H1 (cell line): ENCODE data around the gene ZNF768. TPM values are rescaled to one million over a fixed set of nuclear protein-coding genes. Genes with fewer than 3 reads are reported as not detected.

Source experiments
- CTCF ChIA-PET: fragments of 300-600 bp; sonication (Branson Sonifier 250); formaldehyde crosslinking; loops from one replicate; lab custom pipeline; 2021; ENCODE audit not compliant: partially characterized antibody; lab: Charles Lee
- POLR2A ChIA-PET: fragments of 300-600 bp; sonication (Branson Sonifier 250); formaldehyde crosslinking; loops from one replicate; lab custom pipeline; 2021; ENCODE audit warnings: inconsistent platforms; ENCODE audit not compliant: partially characterized antibody; lab: Charles Lee
- DNase-seq, 2 experiments: peaks; one replicate each; pipeline versions ENCODE4 v3.0.0 to v3.0.0-alpha.2; 2010 to 2022; ENCODE audit warnings: low spot score in 2 of 2, low read depth in 1 of 2, mixed read lengths in 1 of 2
- FAIRE-seq: peaks from 2 replicates; lab custom pipeline; 2011; peaks lifted over from hg19 to GRCh38; lab: Jason Lieb, UNC
- H2AFZ ChIP-seq: 2 replicates; pipeline ENCODE4 v1.8.1; 2012; ENCODE audit warnings: low read length, inconsistent platforms
- H2AK5ac ChIP-seq: 2 replicates; pipeline ENCODE4 v1.6.1; 2013; ENCODE audit warnings: low read depth, low read length
- H2BK120ac ChIP-seq: replicated peaks from 2 replicates; pipeline ENCODE3; 2013; ENCODE audit warnings: low read depth, low read length, inconsistent platforms
- H2BK12ac ChIP-seq: 2 replicates; pipeline ENCODE4 v1.6.1; 2013; ENCODE audit warnings: low read depth, low read length
- H2BK15ac ChIP-seq: 2 replicates; pipeline ENCODE4 v1.6.1; 2013; ENCODE audit warnings: low read length
- H2BK20ac ChIP-seq: 2 replicates; pipeline ENCODE4 v1.6.1; 2013; ENCODE audit warnings: low read length
- H2BK5ac ChIP-seq: 2 replicates; pipeline ENCODE4 v1.6.1; 2013; ENCODE audit warnings: low read depth, low read length
- H3K14ac ChIP-seq: 2 replicates; pipeline ENCODE4 v1.6.1; 2013; ENCODE audit warnings: inconsistent platforms; ENCODE audit not compliant: insufficient read length
- H3K18ac ChIP-seq: 2 replicates; pipeline ENCODE4 v1.6.1; 2013; ENCODE audit warnings: low read length; ENCODE audit errors: extremely low read depth
- H3K23ac ChIP-seq: 2 replicates; pipeline ENCODE4 v1.6.1; 2013; ENCODE audit warnings: inconsistent platforms; ENCODE audit not compliant: insufficient read length
- H3K23me2 ChIP-seq: 2 replicates; pipeline ENCODE4 v1.6.1; 2013; ENCODE audit warnings: low read depth, low read length
- H3K27ac ChIP-seq: 2 replicates; pipeline ENCODE4 v1.6.1; 2011; ENCODE audit warnings: low read depth, low read length, inconsistent platforms
- H3K27me3 ChIP-seq, 4 experiments: replicated peaks in 1 of 4; 1 replicate in 1 of 4; 2 replicates in 3 of 4; pipeline versions ENCODE4 v1.6.1 to v1.8.1; 2011 to 2013; ENCODE audit warnings: low read length in 3 of 4, mild to moderate bottlenecking in 3 of 4, inconsistent platforms in 2 of 4, mixed read lengths in 2 of 4, moderate library complexity in 1 of 4; ENCODE audit not compliant: control insufficient read depth in 3 of 4, insufficient read depth in 3 of 4; ENCODE audit errors: extremely low read depth in 1 of 4
- H3K36me3 ChIP-seq, 4 experiments: 2 replicates each; pipeline versions ENCODE4 v1.6.1 to v1.8.1; 2011 to 2013; ENCODE audit warnings: mild to moderate bottlenecking in 4 of 4, low read length in 3 of 4, moderate library complexity in 2 of 4, control low read depth in 1 of 4, inconsistent platforms in 1 of 4; ENCODE audit not compliant: insufficient read depth in 4 of 4, control insufficient read depth in 2 of 4
- H3K4ac ChIP-seq: replicated peaks from 2 replicates; pipeline ENCODE3; 2013; ENCODE audit warnings: low read length, low read depth, mixed read lengths, inconsistent platforms; ENCODE audit not compliant: insufficient read length
- H3K4me1 ChIP-seq, 4 experiments: replicated peaks in 1 of 4; 1 replicate in 1 of 4; 2 replicates in 3 of 4; pipeline versions ENCODE4 v1.6.1 to v1.8.1; 2011 to 2013; ENCODE audit warnings: low read length in 3 of 4, inconsistent platforms in 2 of 4, mixed read lengths in 1 of 4; ENCODE audit not compliant: insufficient read depth in 4 of 4, control insufficient read depth in 3 of 4
- H3K4me2 ChIP-seq, 2 experiments: 2 replicates each; pipeline versions ENCODE4 v1.6.1 to v1.8.1; 2011 to 2013; ENCODE audit warnings: low read depth in 2 of 2, low read length in 2 of 2, control low read depth in 1 of 2, inconsistent platforms in 1 of 2, mild to moderate bottlenecking in 1 of 2; ENCODE audit not compliant: insufficient read depth in 1 of 2
- H3K4me3 ChIP-seq, 4 experiments: fragments of 200-600, 300-600 bp in 1 of 4; sonication (generic), shearing (Covaris generic), sonication (Bioruptor Twin) in 1 of 4; 2 replicates each; pipeline versions ENCODE4 v1.5.1 to v1.8.1; 2011 to 2016; ENCODE audit warnings: low read length in 4 of 4, low read depth in 3 of 4, control low read depth in 2 of 4, inconsistent platforms in 2 of 4, mild to moderate bottlenecking in 2 of 4, mixed read lengths in 1 of 4, moderate library complexity in 1 of 4; ENCODE audit not compliant: insufficient read depth in 2 of 4; ENCODE audit errors: extremely low read depth in 1 of 4
- H3K56ac ChIP-seq: replicated peaks from 2 replicates; pipeline ENCODE3; 2013; ENCODE audit warnings: low read depth, mild to moderate bottlenecking, mixed read lengths, low read length, inconsistent platforms; ENCODE audit not compliant: insufficient read length
- H3K79me1 ChIP-seq: 2 replicates; pipeline ENCODE4 v1.6.1; 2013; ENCODE audit warnings: low read depth, low read length, control low read depth
- H3K79me2 ChIP-seq, 2 experiments: 2 replicates each; pipeline versions ENCODE4 v1.6.1 to v1.8.1; 2012 to 2013; ENCODE audit warnings: low read length in 2 of 2, mild to moderate bottlenecking in 2 of 2, inconsistent platforms in 1 of 2; ENCODE audit not compliant: insufficient read depth in 2 of 2, control insufficient read depth in 1 of 2
- H3K9ac ChIP-seq, 4 experiments: replicated peaks in 1 of 4; 1 replicate in 1 of 4; 2 replicates in 3 of 4; pipeline versions ENCODE4 v1.6.1 to v1.8.1; 2011 to 2013; ENCODE audit warnings: low read depth in 3 of 4, low read length in 3 of 4, control low read depth in 2 of 4, mild to moderate bottlenecking in 2 of 4, moderate library complexity in 2 of 4, inconsistent platforms in 1 of 4; ENCODE audit errors: extremely low read depth in 1 of 4
- H3K9me3 ChIP-seq, 2 experiments: 2 replicates each; pipeline versions ENCODE4 v1.6.1 to v1.8.1; 2012 to 2013; ENCODE audit warnings: mild to moderate bottlenecking in 2 of 2, moderate library complexity in 2 of 2, control low read depth in 1 of 2, inconsistent platforms in 1 of 2, low read depth in 1 of 2, low read length in 1 of 2, mixed read lengths in 1 of 2; ENCODE audit not compliant: insufficient read depth in 2 of 2
- H4K20me1 ChIP-seq, 2 experiments: replicated peaks in 1 of 2; 2 replicates each; pipeline versions ENCODE3 to v1.8.1; 2011 to 2013; ENCODE audit warnings: inconsistent platforms in 2 of 2, low read length in 2 of 2, mild to moderate bottlenecking in 1 of 2; ENCODE audit not compliant: insufficient read depth in 2 of 2, control insufficient read depth in 1 of 2
- H4K5ac ChIP-seq: 2 replicates; pipeline ENCODE4 v1.6.1; 2013; ENCODE audit warnings: low read length, low read depth, mixed read lengths, inconsistent platforms; ENCODE audit not compliant: insufficient read length
- H4K8ac ChIP-seq: 2 replicates; pipeline ENCODE4 v1.8.0; 2013; ENCODE audit warnings: mild to moderate bottlenecking, moderate library complexity, low read length, inconsistent platforms; ENCODE audit not compliant: insufficient read depth; ENCODE audit errors: extremely low read depth
- H4K91ac ChIP-seq: replicated peaks from 2 replicates; pipeline ENCODE3; 2013; ENCODE audit warnings: low read length, mixed read lengths, inconsistent platforms; ENCODE audit not compliant: insufficient read length
- KDM4A ChIP-seq: IDR thresholded peaks from one replicate; pipeline ENCODE4 v1.7.1; 2012; ENCODE audit warnings: low read depth, mild to moderate bottlenecking, moderate library complexity, low read length, inconsistent platforms; ENCODE audit not compliant: severe bottlenecking
- RAD21 ChIP-seq, 2 experiments: IDR thresholded peaks in 1 of 2; conservative IDR thresholded peaks in 1 of 2; 2 replicates each; pipeline ENCODE4 v1.6.1; 2011; ENCODE audit warnings: low read depth in 2 of 2, low read length in 2 of 2, improper control_type of control experiment in 1 of 2, inconsistent platforms in 1 of 2, mild to moderate bottlenecking in 1 of 2, moderate library complexity in 1 of 2
- SIRT6 ChIP-seq: IDR thresholded peaks from one replicate; pipeline ENCODE4 v1.7.1; 2012; ENCODE audit warnings: low read length, inconsistent platforms
- WGBS, 2 experiments: shearing (Covaris generic) in 1 of 2; methylation state at CpG; one replicate each; pipeline versions ENCODE4 v1.1.6 to v1.1.7; 2013 to 2015; ENCODE audit warnings: low lambda C conversion rate in 2 of 2, mixed read lengths in 2 of 2, inconsistent platforms in 1 of 2, low coverage in 1 of 2, missing lambda C conversion rate in 1 of 2; ENCODE audit not compliant: insufficient replicate concordance in 2 of 2, insufficient coverage in 1 of 2, insufficient read length in 1 of 2; ENCODE audit errors: extremely low coverage in 1 of 2, missing lambda C conversion rate in 1 of 2; 5-methylcytosine and 5-hydroxymethylcytosine counted together
- polyA plus RNA-seq, 7 experiments: library from polyadenylated mRNA; depleted of rRNA in 3 of 7; stranded (reverse) in 5 of 7; unstranded in 2 of 7; fragments of >200 nt in 5 of 7; fragments of 200-250 nt in 2 of 7; gene quantifications; 1 replicate in 5 of 7; 2 replicates in 1 of 7; 4 replicates in 1 of 7; pipeline versions ENCODE4 v1.2.1 to v1.2.3, GENCODE V29; 2011 to 2013; ENCODE audit warnings: missing spikeins in 2 of 7, mixed read lengths in 2 of 7
- total RNA-seq: library from RNA; stranded (reverse); fragmentation: NEBNext Ultra II Directional; extraction: Animal tissue kit (Norgen Biotek cat#: 25700); gene quantifications from 2 replicates; pipeline ENCODE4 v1.2.1, GENCODE V29; 2021

Gene ZNF768
- total and polyA plus RNA-seq, 2 of the 8 experiments (the other 6 are each of a cell fraction or from before 2014, with no cell fraction given) = 36.1 to 47.7 TPM

GRCh38 chr16:30518552-30518951 is 7.8 kb downstream of the ZNF768 start:
- Histone ChIP-seq H3K4me2 (no peak overlapping the region), H3K4me3 (no peak overlapping the region), H3K9me3 (no peaks in the 10 kb centered on the region), H4K5ac (no peak overlapping the region), H3K79me1 (no peaks in the 10 kb centered on the region), H2BK20ac (no peak overlapping the region), H2BK120ac (no peak overlapping the region), H3K27ac (no peak overlapping the region), H2AFZ (no peak overlapping the region), H3K23ac (no peak overlapping the region), H2BK15ac (no peak overlapping the region), H3K18ac (no peak overlapping the region), H3K4ac (no peak overlapping the region), H3K56ac (no peak overlapping the region), H4K20me1 (no peaks in the 10 kb centered on the region), H4K8ac (no peak overlapping the region), H3K36me3 (no peaks in the 10 kb centered on the region), H4K91ac (no peak overlapping the region), H3K79me2 (no peaks in the 10 kb centered on the region), H2BK5ac (no peak overlapping the region), H3K9ac (no peak overlapping the region), H3K4me1 (no peaks in the 10 kb centered on the region), H2BK12ac (no peak overlapping the region), H3K27me3 (no peaks in the 10 kb centered on the region; a peak in 1 of 7 replicates), H3K14ac (no peak overlapping the region), H3K23me2 (no peaks in the 10 kb centered on the region), H2AK5ac (no peak overlapping the region)
- ChIA-PET CTCF (interaction anchor here (0.8 to 3.2 kb wide), 9 partner anchors 9 to 97 kb away, joined by 3 to 16 read pairs (median 5); partner anchors contain the start of gene ITGAL), POLR2A (interaction anchor here (1.0 to 1.5 kb wide), 3 partner anchors 17 to 110 kb away, joined by 3 to 6 read pairs (median 3); partner anchors contain the start of genes ZNF688 and ZNF747)
- DNase-seq = no peak
- 89% methylated on average over 10 of the region's 10 CpGs; no CpG with 5 or more reads in 1 of the 2 experiments for WGBS, 2 experiments
- no peak for FAIRE-seq
- TF ChIP-seq RAD21 (IDR thresholded peaks at IDR 0.05 in 1 of 2, conservative IDR thresholded peaks at IDR 0.05 in 1 of 2; ENCODE audit: low read depth in 2 of 2, low read length in 2 of 2) (peak in 1 of 2 experiments; percentile 12; a peak in 1 of 4 replicates), SIRT6 (no peak), KDM4A (no peak)
